ENCODE results near the gene NUP210L. TPM values are rescaled to one million over a fixed set of nuclear protein-coding genes. Genes with fewer than 3 reads are reported as not detected.

The NUP210L gene
- total RNA-seq, 4 donors from 2014 or later: 0.13 to 0.38 (median 0.22) TPM; not detected in 1

GRCh38 chr1:153995640-153996039 lies 159.2 kb downstream of the NUP210L start:
- 96 to 97% methylated on average over 11 of the region's 11 CpGs for WGBS, 2 donors

GRCh38 chr1:153995202-153995601 lies 159.7 kb downstream of the NUP210L start:
- H3K27me3 ChIP-seq: no peaks in the 10 kb centered on the region
- WGBS, 2 donors: 91 to 94% methylated on average over 3 of the region's 3 CpGs
- peaks cover 19 to 20% of the 10 kb centered on the region in 2 donors for H3K4me1 ChIP-seq
- DNase-seq: no peak
- H3K9me3 ChIP-seq: no peaks in the 10 kb centered on the region
- no peak overlapping the region for H3K4me3 ChIP-seq (replicated peaks in 1 of 3)
- TF ChIP-seq POLR2A (IDR thresholded peaks at IDR 0.05) (no peak), CTCF (IDR thresholded peaks at IDR 0.05) (no peak)
- H3K36me3 ChIP-seq: peaks cover 29 to 30% of the 10 kb centered on the region in 2 donors
- H3K27ac ChIP-seq: no peak overlapping the region
- intact Hi-C loops (cut with DNase I): no loop called here

More at GRCh38 chr1:153995640-153996039, 159.2 kb downstream of the NUP210L start:
- no peaks in the 10 kb centered on the region for H3K9me3 ChIP-seq
- H3K27ac ChIP-seq: no peak overlapping the region
- H3K36me3 ChIP-seq: peaks cover 29 to 30% of the 10 kb centered on the region in 2 donors
- intact Hi-C loops (cut with DNase I): no loop called here
- no peak for DNase-seq
- H3K27me3 ChIP-seq: no peaks in the 10 kb centered on the region
- peaks cover 19% of the 10 kb centered on the region in 2 donors for H3K4me1 ChIP-seq
- H3K4me3 ChIP-seq (replicated peaks in 1 of 3): no peak overlapping the region
- no peak for TF ChIP-seq POLR2A (IDR thresholded peaks at IDR 0.05)
- no peak for TF ChIP-seq CTCF (IDR thresholded peaks at IDR 0.05)

GRCh38 chr1:153991806-153992205 lies 163.1 kb downstream of the NUP210L start:
- Histone ChIP-seq H3K9me3 (no peaks in the 10 kb centered on the region), H3K27ac (peak overlapping the region in 2 of 3 donors; percentile 81 to 89), H3K36me3 (peaks cover 29 to 30% of the 10 kb centered on the region in 2 donors), H3K4me1 (peaks cover 19 to 28% of the 10 kb centered on the region in 2 donors), H3K4me3 (replicated peaks in 1 of 3) (peak overlapping the region in 1 of 3 donors; percentile 68), H3K27me3 (no peaks in the 10 kb centered on the region)
- DNase-seq: no peak
- no peak for TF ChIP-seq POLR2A (IDR thresholded peaks at IDR 0.05)
- TF ChIP-seq CTCF (IDR thresholded peaks at IDR 0.05): no peak
- intact Hi-C loops (cut with DNase I): no loop called here
- 86 to 91% methylated on average over 2 of the region's 2 CpGs for WGBS, 2 donors

- peaks cover 19 to 29% of the 10 kb centered on the region in 2 donors for H3K4me1 ChIP-seq
- WGBS, 2 donors: 9 to 15% methylated on average over 9 of the region's 9 CpGs
Observed at GRCh38 chr1:153991151-153991630, 163.7 kb downstream of the NUP210L start.

More at GRCh38 chr1:153991151-153991630, 163.7 kb downstream of the NUP210L start:
- H3K4me3 ChIP-seq (replicated peaks in 1 of 3): peak overlapping the region; percentile 68 to 100 (median 97)
- intact Hi-C loops (cut with DNase I): no loop called here
- TF ChIP-seq POLR2A (IDR thresholded peaks at IDR 0.05) (no peak), CTCF (IDR thresholded peaks at IDR 0.05) (no peak)
- no peak for DNase-seq
- H3K27me3 ChIP-seq: no peaks in the 10 kb centered on the region
- H3K9me3 ChIP-seq: no peaks in the 10 kb centered on the region
- peak overlapping the region; percentile 81 to 92 (median 89) for H3K27ac ChIP-seq
- peaks cover 29 to 30% of the 10 kb centered on the region in 2 donors for H3K36me3 ChIP-seq

All from thyroid gland (tissue), 4 donors.